HEK293 (cell line): ENCODE measurements around the gene CLDN18.

Experiments
- BCL11B ChIP-seq: fragments of 450-650 bp; formaldehyde crosslinking; IDR thresholded peaks from 2 replicates; pipeline ENCODE4 v1.5.1; 2016; ENCODE audit warnings: low read depth, missing biosample characterization, missing genetic modification characterization
- FEZF1 ChIP-seq: fragments of 450-650 bp; formaldehyde crosslinking; IDR thresholded peaks from 2 replicates; pipeline ENCODE4 v1.5.1; 2016; ENCODE audit warnings: missing biosample characterization, missing genetic modification characterization
- GFI1B ChIP-seq: fragments of 450-650 bp; formaldehyde crosslinking; IDR thresholded peaks from 2 replicates; pipeline ENCODE4 v1.5.1; 2016; ENCODE audit warnings: missing biosample characterization, missing genetic modification characterization
- GLIS1 ChIP-seq: fragments of 450-650 bp; formaldehyde crosslinking; IDR thresholded peaks from 2 replicates; pipeline ENCODE4 v1.5.1; 2016; ENCODE audit warnings: missing biosample characterization, missing genetic modification characterization
- GLIS2 ChIP-seq: fragments of 450-650 bp; formaldehyde crosslinking; IDR thresholded peaks from 2 replicates; pipeline ENCODE4 v1.5.1; 2016; ENCODE audit warnings: missing biosample characterization, missing genetic modification characterization
- HOXC10 ChIP-seq: sonication (generic); formaldehyde crosslinking; IDR thresholded peaks from 2 replicates; pipeline ENCODE4 v1.8.1; 2023; ENCODE audit warnings: mild to moderate bottlenecking, missing genetic modification reagents
- HOXD13 ChIP-seq: sonication (generic); formaldehyde crosslinking; IDR thresholded peaks from 2 replicates; pipeline ENCODE4 v1.8.0; 2022; ENCODE audit warnings: missing genetic modification reagents, borderline replicate concordance
- IKZF3 ChIP-seq: fragments of 450-650 bp; IDR thresholded peaks from 2 replicates; pipeline ENCODE4 v1.5.0; 2018; ENCODE audit warnings: missing biosample characterization, mild to moderate bottlenecking, missing genetic modification characterization, moderate library complexity
- MZF1 ChIP-seq: fragments of 450-650 bp; formaldehyde crosslinking; IDR thresholded peaks from 2 replicates; pipeline ENCODE4 v1.5.1; 2017; ENCODE audit warnings: missing biosample characterization, missing genetic modification characterization, borderline replicate concordance
- REPIN1 ChIP-seq: fragments of 450-650 bp; formaldehyde crosslinking; IDR thresholded peaks from 2 replicates; pipeline ENCODE4 v1.5.1; 2017; ENCODE audit warnings: missing biosample characterization, missing genetic modification characterization, low read depth
- ZBTB17 ChIP-seq: fragments of 450-650 bp; formaldehyde crosslinking; IDR thresholded peaks from 2 replicates; pipeline ENCODE4 v1.5.1; 2016; ENCODE audit warnings: missing biosample characterization, missing genetic modification characterization
- ZBTB44 ChIP-seq: fragments of 450-650 bp; IDR thresholded peaks from 2 replicates; pipeline ENCODE4 v1.5.1; 2018; ENCODE audit warnings: missing biosample characterization, mild to moderate bottlenecking, missing genetic modification characterization
- ZFP41 ChIP-seq: fragments of 450-650 bp; formaldehyde crosslinking; IDR thresholded peaks from 2 replicates; pipeline ENCODE4 v1.5.1; 2016; ENCODE audit warnings: missing biosample characterization, missing genetic modification characterization, borderline replicate concordance
- ZNF121 ChIP-seq: fragments of 450-650 bp; formaldehyde crosslinking; IDR thresholded peaks from 2 replicates; pipeline ENCODE4 v1.5.1; 2016; ENCODE audit warnings: missing biosample characterization, missing genetic modification characterization
- ZNF214 ChIP-seq: fragments of 450-650 bp; formaldehyde crosslinking; IDR thresholded peaks from 2 replicates; pipeline ENCODE4 v1.5.1; 2017; ENCODE audit warnings: missing biosample characterization, mild to moderate bottlenecking, missing genetic modification characterization, borderline replicate concordance
- ZNF223 ChIP-seq: fragments of 450-650 bp; formaldehyde crosslinking; IDR thresholded peaks from 2 replicates; pipeline ENCODE4 v1.5.1; 2016; ENCODE audit warnings: missing biosample characterization, missing genetic modification characterization
- ZNF394 ChIP-seq: fragments of 450-650 bp; formaldehyde crosslinking; IDR thresholded peaks from 2 replicates; pipeline ENCODE4 v1.5.1; 2016; ENCODE audit warnings: missing biosample characterization, missing genetic modification characterization, mild to moderate bottlenecking, moderate library complexity, borderline replicate concordance
- ZNF473 ChIP-seq: fragments of 450-650 bp; formaldehyde crosslinking; IDR thresholded peaks from 2 replicates; pipeline ENCODE4 v1.5.1; 2017; ENCODE audit warnings: missing biosample characterization, missing genetic modification characterization
- ZNF48 ChIP-seq: fragments of 450-650 bp; formaldehyde crosslinking; IDR thresholded peaks from 2 replicates; pipeline ENCODE4 v1.5.1; 2016; ENCODE audit warnings: missing biosample characterization, missing genetic modification characterization
- ZNF530 ChIP-seq: fragments of 450-650 bp; formaldehyde crosslinking; IDR thresholded peaks from 2 replicates; pipeline ENCODE4 v1.5.1; 2016; ENCODE audit warnings: low read depth, missing biosample characterization, missing genetic modification characterization
- ZNF555 ChIP-seq: fragments of 450-650 bp; formaldehyde crosslinking; conservative IDR thresholded peaks from 2 replicates; pipeline ENCODE4 v1.5.1; 2017; ENCODE audit warnings: missing biosample characterization, mild to moderate bottlenecking, missing genetic modification characterization, inconsistent platforms
- ZNF558 ChIP-seq: fragments of 450-650 bp; formaldehyde crosslinking; IDR thresholded peaks from 2 replicates; pipeline ENCODE4 v1.5.1; 2016; ENCODE audit warnings: missing biosample characterization, missing genetic modification characterization
- ZNF560 ChIP-seq: fragments of 450-650 bp; formaldehyde crosslinking; IDR thresholded peaks from 2 replicates; pipeline ENCODE4 v1.5.1; 2017; ENCODE audit warnings: missing biosample characterization, missing genetic modification characterization, borderline replicate concordance
- ZNF600 ChIP-seq: fragments of 450-650 bp; formaldehyde crosslinking; IDR thresholded peaks from 2 replicates; pipeline ENCODE4 v1.5.1; 2016; ENCODE audit warnings: missing biosample characterization, missing genetic modification characterization
- ZNF624 ChIP-seq: fragments of 450-650 bp; formaldehyde crosslinking; IDR thresholded peaks from 2 replicates; pipeline ENCODE4 v1.5.1; 2017; ENCODE audit warnings: missing biosample characterization, missing genetic modification characterization
- ZNF654 ChIP-seq: fragments of 450-650 bp; formaldehyde crosslinking; IDR thresholded peaks from 2 replicates; pipeline ENCODE4 v1.5.1; 2016; ENCODE audit warnings: low read depth, missing biosample characterization, missing genetic modification characterization
- ZNF701 ChIP-seq: fragments of 450-650 bp; formaldehyde crosslinking; IDR thresholded peaks from 2 replicates; pipeline ENCODE4 v1.5.1; 2016; ENCODE audit warnings: missing biosample characterization, missing genetic modification characterization
- ZNF76 ChIP-seq: fragments of 450-650 bp; formaldehyde crosslinking; IDR thresholded peaks from 2 replicates; pipeline ENCODE4; 2016; ENCODE audit warnings: low read depth, missing biosample characterization, missing genetic modification characterization, borderline replicate concordance
- ZNF776 ChIP-seq: fragments of 450-650 bp; formaldehyde crosslinking; IDR thresholded peaks from 2 replicates; pipeline ENCODE4 v1.5.0; 2017; ENCODE audit warnings: missing biosample characterization, missing genetic modification characterization, borderline replicate concordance
- ZNF785 ChIP-seq: fragments of 450-650 bp; formaldehyde crosslinking; IDR thresholded peaks from 2 replicates; pipeline ENCODE4 v1.5.1; 2016; ENCODE audit warnings: missing biosample characterization, missing genetic modification characterization
- TF ChIP-seq, protein P1 (sequence below): fragments of 450-650 bp; formaldehyde crosslinking; IDR thresholded peaks from 2 replicates; pipeline ENCODE4 v1.5.1; 2016; ENCODE audit warnings: missing biosample characterization, missing genetic modification characterization, low read depth
- TF ChIP-seq, protein P2 (sequence below): fragments of 450-650 bp; formaldehyde crosslinking; IDR thresholded peaks from 2 replicates; pipeline ENCODE4 v1.5.1; 2016; ENCODE audit warnings: missing biosample characterization, missing genetic modification characterization
- TF ChIP-seq, protein P3 (sequence below): fragments of 450-650 bp; formaldehyde crosslinking; IDR thresholded peaks from 2 replicates; pipeline ENCODE4 v1.5.1; 2016; ENCODE audit warnings: missing biosample characterization, missing genetic modification characterization

CLDN18 gene

DNA sequence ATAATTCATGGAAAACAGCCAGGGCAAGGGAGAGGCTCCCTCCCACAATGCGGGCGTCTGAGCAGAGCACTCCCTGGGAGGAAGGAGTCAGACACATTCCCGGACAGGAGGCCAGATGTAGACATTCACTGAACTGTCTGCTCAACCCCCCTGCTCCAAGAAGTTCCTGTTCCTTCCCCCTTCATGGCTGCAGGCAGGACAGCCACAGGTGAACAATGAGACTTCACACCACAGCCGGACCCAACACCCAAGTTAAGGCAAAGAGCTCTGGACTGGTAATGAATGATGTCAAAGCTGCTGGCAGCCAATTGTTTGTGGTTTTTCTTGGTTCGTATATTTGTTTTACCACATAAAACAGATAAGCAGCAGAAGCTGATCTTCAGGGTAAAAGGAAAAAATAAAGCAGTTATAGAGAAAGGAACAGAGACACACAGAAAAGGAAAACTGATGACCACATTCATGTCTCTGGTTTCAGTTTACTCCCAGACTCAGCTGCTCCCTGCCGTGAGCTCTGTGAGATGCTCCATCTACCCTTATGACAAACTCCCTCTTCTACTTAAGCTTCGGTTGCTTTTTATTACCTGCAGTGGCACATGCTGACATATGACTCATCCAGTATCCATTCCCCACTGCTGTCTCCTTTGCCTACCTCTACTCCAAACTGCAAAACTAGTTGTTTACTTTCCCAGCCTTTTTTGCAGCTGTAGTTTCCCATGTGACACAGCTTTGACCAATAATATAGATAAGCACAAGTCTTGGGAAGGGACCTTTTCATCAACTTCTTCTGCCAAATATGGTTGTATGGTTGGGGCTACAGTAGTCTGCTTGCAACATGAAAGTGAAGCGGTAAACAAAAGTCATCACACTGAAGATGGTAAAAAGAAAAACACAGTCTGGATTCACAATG lies 72.4 kb downstream of the CLDN18 start (continued):
- 0 out of 2 replicates have a peak, but pooled peaks have one; percentile 41 for TF ChIP-seq HOXD13 (CRISPR knock-in tag)
- no peak; the same call in 1 of the 2 replicates for TF ChIP-seq ZNF558
- no peak for TF ChIP-seq ZFP41 (tag by site-specific recombination)
- TF ChIP-seq ZNF223 (tag by site-specific recombination) = no peak
- TF ChIP-seq ZBTB44 (tag by site-specific recombination) = peak; percentile 91
- TF ChIP-seq ZNF214 (tag by site-specific recombination) = no peak
- TF ChIP-seq, protein P1, sequence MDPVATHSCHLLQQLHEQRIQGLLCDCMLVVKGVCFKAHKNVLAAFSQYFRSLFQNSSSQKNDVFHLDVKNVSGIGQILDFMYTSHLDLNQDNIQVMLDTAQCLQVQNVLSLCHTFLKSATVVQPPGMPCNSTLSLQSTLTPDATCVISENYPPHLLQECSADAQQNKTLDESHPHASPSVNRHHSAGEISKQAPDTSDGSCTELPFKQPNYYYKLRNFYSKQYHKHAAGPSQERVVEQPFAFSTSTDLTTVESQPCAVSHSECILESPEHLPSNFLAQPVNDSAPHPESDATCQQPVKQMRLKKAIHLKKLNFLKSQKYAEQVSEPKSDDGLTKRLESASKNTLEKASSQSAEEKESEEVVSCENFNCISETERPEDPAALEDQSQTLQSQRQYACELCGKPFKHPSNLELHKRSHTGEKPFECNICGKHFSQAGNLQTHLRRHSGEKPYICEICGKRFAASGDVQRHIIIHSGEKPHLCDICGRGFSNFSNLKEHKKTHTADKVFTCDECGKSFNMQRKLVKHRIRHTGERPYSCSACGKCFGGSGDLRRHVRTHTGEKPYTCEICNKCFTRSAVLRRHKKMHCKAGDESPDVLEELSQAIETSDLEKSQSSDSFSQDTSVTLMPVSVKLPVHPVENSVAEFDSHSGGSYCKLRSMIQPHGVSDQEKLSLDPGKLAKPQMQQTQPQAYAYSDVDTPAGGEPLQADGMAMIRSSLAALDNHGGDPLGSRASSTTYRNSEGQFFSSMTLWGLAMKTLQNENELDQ (tag by site-specific recombination) = no peak
- TF ChIP-seq BCL11B = peak; percentile 57
- TF ChIP-seq GLIS1 (tag by site-specific recombination) = peak; percentile 38
- TF ChIP-seq GFI1B = no peak
- no peak for TF ChIP-seq ZNF624 (tag by site-specific recombination)
- TF ChIP-seq ZNF473 (tag by site-specific recombination) = no peak
- peak; percentile 95 for TF ChIP-seq MZF1
- TF ChIP-seq ZNF560 (tag by site-specific recombination) = no peak
- peak; percentile 44; the same call in 1 of the 2 replicates for TF ChIP-seq ZNF701 (tag by site-specific recombination)
- TF ChIP-seq ZNF121 (tag by site-specific recombination) = no peak
- TF ChIP-seq ZNF394 (tag by site-specific recombination) = peak; percentile 100
- TF ChIP-seq, protein P2, sequence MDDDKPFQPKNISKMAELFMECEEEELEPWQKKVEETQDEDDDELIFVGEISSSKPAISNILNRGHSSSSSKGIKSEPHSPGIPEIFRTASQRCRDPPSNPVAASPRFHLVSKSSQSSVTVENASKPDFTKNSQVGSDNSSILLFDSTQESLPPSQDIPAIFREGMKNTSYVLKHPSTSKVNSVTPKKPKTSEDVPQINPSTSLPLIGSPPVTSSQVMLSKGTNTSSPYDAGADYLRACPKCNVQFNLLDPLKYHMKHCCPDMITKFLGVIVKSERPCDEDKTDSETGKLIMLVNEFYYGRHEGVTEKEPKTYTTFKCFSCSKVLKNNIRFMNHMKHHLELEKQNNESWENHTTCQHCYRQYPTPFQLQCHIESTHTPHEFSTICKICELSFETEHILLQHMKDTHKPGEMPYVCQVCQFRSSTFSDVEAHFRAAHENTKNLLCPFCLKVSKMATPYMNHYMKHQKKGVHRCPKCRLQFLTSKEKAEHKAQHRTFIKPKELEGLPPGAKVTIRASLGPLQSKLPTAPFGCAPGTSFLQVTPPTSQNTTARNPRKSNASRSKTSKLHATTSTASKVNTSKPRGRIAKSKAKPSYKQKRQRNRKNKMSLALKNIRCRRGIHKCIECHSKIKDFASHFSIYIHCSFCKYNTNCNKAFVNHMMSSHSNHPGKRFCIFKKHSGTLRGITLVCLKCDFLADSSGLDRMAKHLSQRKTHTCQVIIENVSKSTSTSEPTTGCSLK = no peak
- TF ChIP-seq REPIN1 (tag by site-specific recombination) = no peak
- TF ChIP-seq ZNF530 = no peak
- no peak for TF ChIP-seq ZNF555 (tag by site-specific recombination)
- TF ChIP-seq FEZF1 (tag by site-specific recombination) = peak; percentile 99
- no peak for TF ChIP-seq ZNF654 (tag by site-specific recombination)
- no peak for TF ChIP-seq ZNF76
- 0 out of 2 replicates have a peak, but pooled peaks have one; percentile 57 for TF ChIP-seq IKZF3 (tag by site-specific recombination)
- TF ChIP-seq HOXC10 (CRISPR knock-in tag) = no peak
- TF ChIP-seq ZNF600 (tag by site-specific recombination) = peak; percentile 59; the same call in 1 of the 2 replicates
- no peak for TF ChIP-seq ZNF48 (tag by site-specific recombination)
- TF ChIP-seq ZBTB17 (tag by site-specific recombination) = peak; percentile 82
- TF ChIP-seq, protein P3, sequence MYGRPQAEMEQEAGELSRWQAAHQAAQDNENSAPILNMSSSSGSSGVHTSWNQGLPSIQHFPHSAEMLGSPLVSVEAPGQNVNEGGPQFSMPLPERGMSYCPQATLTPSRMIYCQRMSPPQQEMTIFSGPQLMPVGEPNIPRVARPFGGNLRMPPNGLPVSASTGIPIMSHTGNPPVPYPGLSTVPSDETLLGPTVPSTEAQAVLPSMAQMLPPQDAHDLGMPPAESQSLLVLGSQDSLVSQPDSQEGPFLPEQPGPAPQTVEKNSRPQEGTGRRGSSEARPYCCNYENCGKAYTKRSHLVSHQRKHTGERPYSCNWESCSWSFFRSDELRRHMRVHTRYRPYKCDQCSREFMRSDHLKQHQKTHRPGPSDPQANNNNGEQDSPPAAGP (tag by site-specific recombination) = peak; percentile 86
- TF ChIP-seq ZNF776 = no peak
- no peak for TF ChIP-seq GLIS2 (tag by site-specific recombination)
- no peak for TF ChIP-seq ZNF785 (tag by site-specific recombination)
